Mesodermal cell (in vitro differentiated cells): ENCODE results near the gene CES1.
"Not testable (repeated sequence)": the region's sequence is repeated elsewhere in the genome, so short reads cannot be mapped to it uniquely, and the experiment has no call there.

Experiments used
- H3K27ac ChIP-seq: 2 replicates; pipeline ENCODE4 v1.7.0; 2013; ENCODE audit warnings: mild to moderate bottlenecking, low read depth, low read length, moderate library complexity; ENCODE audit not compliant: severe bottlenecking
- H3K36me3 ChIP-seq: 2 replicates; pipeline ENCODE4 v1.7.1; 2013; ENCODE audit warnings: mild to moderate bottlenecking, low read length, moderate library complexity; ENCODE audit not compliant: control insufficient read depth, insufficient read depth
- H3K4me1 ChIP-seq: one replicate; pipeline ENCODE4 v1.7.1; 2013; ENCODE audit warnings: mild to moderate bottlenecking, low read length; ENCODE audit not compliant: insufficient read depth, control insufficient read depth, poor library complexity, severe bottlenecking
- H3K4me3 ChIP-seq: 2 replicates; pipeline ENCODE4 v1.7.0; 2013; ENCODE audit warnings: low read length, control low read depth, mild to moderate bottlenecking; ENCODE audit not compliant: insufficient read depth, poor library complexity, severe bottlenecking; ENCODE audit errors: extremely low read depth
- H3K9me3 ChIP-seq: 2 replicates; pipeline ENCODE4 v1.7.1; 2013; ENCODE audit warnings: mild to moderate bottlenecking, low read length, moderate library complexity; ENCODE audit not compliant: control insufficient read depth
- WGBS, 2 experiments: methylation state at CpG; one replicate each; pipeline ENCODE4 v1.1.5; 2013; ENCODE audit warnings: missing lambda C conversion rate in 2 of 2; ENCODE audit not compliant: insufficient coverage in 2 of 2; 5-methylcytosine and 5-hydroxymethylcytosine counted together

CES1 gene

GRCh38 chr16:55832425-55832772 lies 497 bp downstream of the CES1 start:
- H3K4me1 ChIP-seq = no peaks in the 10 kb centered on the region
- H3K9me3 ChIP-seq = no peaks in the 10 kb centered on the region
- H3K4me3 ChIP-seq = no peak overlapping the region
- no peaks in the 10 kb centered on the region for H3K36me3 ChIP-seq
- 91 to 95% methylated on average over 17 of the region's 17 CpGs for WGBS, 2 experiments
- H3K27ac ChIP-seq = no peak overlapping the region

- WGBS, 2 experiments = 92% methylated on average over 6 of the region's 6 CpGs
- no peak overlapping the region for H3K4me3 ChIP-seq
- no peaks in the 10 kb centered on the region for H3K36me3 ChIP-seq
- H3K4me1 ChIP-seq = no peaks in the 10 kb centered on the region
- no peak overlapping the region for H3K27ac ChIP-seq
- H3K9me3 ChIP-seq = no peaks in the 10 kb centered on the region
These were observed 2.1 kb downstream of the CES1 start for GRCh38 chr16:55830658-55831294.

- 93 to 96% methylated on average over 2 to 3 of the region's 3 CpGs for WGBS, 2 experiments
These were observed 3.7 kb downstream of the CES1 start for GRCh38 chr16:55829232-55829631.

GRCh38 chr16:55828680-55829079 lies 4.2 kb downstream of the CES1 start:
- H3K9me3 ChIP-seq = no peaks in the 10 kb centered on the region
- 83% methylated on average over 10 of the region's 10 CpGs for WGBS, 2 experiments
- no peaks in the 10 kb centered on the region for H3K36me3 ChIP-seq
- H3K27ac ChIP-seq = no peak overlapping the region
- H3K4me1 ChIP-seq = no peaks in the 10 kb centered on the region
- H3K4me3 ChIP-seq = no peak overlapping the region

More at GRCh38 chr16:55829232-55829631, 3.7 kb downstream of the CES1 start:
- H3K27ac ChIP-seq, H3K36me3 ChIP-seq, H3K4me1 ChIP-seq, H3K4me3 ChIP-seq, H3K9me3 ChIP-seq: not testable (repeated sequence)

GRCh38 chr16:55825115-55825728 lies 7.7 kb downstream of the CES1 start:
- WGBS, 2 experiments = 82 to 89% methylated on average over 6 of the region's 6 CpGs
- no peak overlapping the region for H3K27ac ChIP-seq
- H3K4me3 ChIP-seq = no peak overlapping the region
- no peaks in the 10 kb centered on the region for H3K9me3 ChIP-seq
- no peaks in the 10 kb centered on the region for H3K36me3 ChIP-seq
- H3K4me1 ChIP-seq = no peaks in the 10 kb centered on the region

- Histone ChIP-seq H3K27ac (no peak overlapping the region), H3K4me1 (no peaks in the 10 kb centered on the region), H3K4me3 (no peak overlapping the region), H3K9me3 (no peaks in the 10 kb centered on the region), H3K36me3 (no peaks in the 10 kb centered on the region)
- 73 to 83% methylated on average over 4 of the region's 4 CpGs for WGBS, 2 experiments
These were observed 8.4 kb downstream of the CES1 start for GRCh38 chr16:55824473-55825000.

GRCh38 chr16:55822280-55822810 lies 10.6 kb downstream of the CES1 start:
- WGBS, 2 experiments = 80 to 84% methylated on average over 3 of the region's 3 CpGs
- no peaks in the 10 kb centered on the region for H3K36me3 ChIP-seq
- no peaks in the 10 kb centered on the region for H3K9me3 ChIP-seq
- H3K4me3 ChIP-seq = no peak overlapping the region
- H3K27ac ChIP-seq = no peak overlapping the region
- H3K4me1 ChIP-seq = no peaks in the 10 kb centered on the region

- Histone ChIP-seq H3K9me3 (no peaks in the 10 kb centered on the region), H3K4me3 (no peak overlapping the region), H3K36me3 (no peaks in the 10 kb centered on the region), H3K4me1 (no peaks in the 10 kb centered on the region), H3K27ac (no peak overlapping the region)
- WGBS, 2 experiments = 91 to 92% methylated on average over 4 of the region's 4 CpGs
These were observed 11.7 kb downstream of the CES1 start for GRCh38 chr16:55821210-55821609.

GRCh38 chr16:55820615-55821014 lies 12.3 kb downstream of the CES1 start:
- Histone ChIP-seq H3K36me3 (no peaks in the 10 kb centered on the region), H3K4me3 (no peak overlapping the region), H3K27ac (no peak overlapping the region), H3K9me3 (no peaks in the 10 kb centered on the region), H3K4me1 (no peaks in the 10 kb centered on the region)
- WGBS, 2 experiments = 88 to 96% methylated on average over 3 of the region's 3 CpGs

GRCh38 chr16:55817236-55817912 lies 15.5 kb downstream of the CES1 start:
- WGBS, 2 experiments = 90 to 94% methylated on average over 5 of the region's 5 CpGs
- Histone ChIP-seq H3K27ac (no peak overlapping the region), H3K4me3 (no peak overlapping the region), H3K36me3 (no peaks in the 10 kb centered on the region), H3K4me1 (no peaks in the 10 kb centered on the region), H3K9me3 (no peaks in the 10 kb centered on the region)
